ENCODE data around the gene SPTLC3.

- TF ChIP-seq, protein P1, sequence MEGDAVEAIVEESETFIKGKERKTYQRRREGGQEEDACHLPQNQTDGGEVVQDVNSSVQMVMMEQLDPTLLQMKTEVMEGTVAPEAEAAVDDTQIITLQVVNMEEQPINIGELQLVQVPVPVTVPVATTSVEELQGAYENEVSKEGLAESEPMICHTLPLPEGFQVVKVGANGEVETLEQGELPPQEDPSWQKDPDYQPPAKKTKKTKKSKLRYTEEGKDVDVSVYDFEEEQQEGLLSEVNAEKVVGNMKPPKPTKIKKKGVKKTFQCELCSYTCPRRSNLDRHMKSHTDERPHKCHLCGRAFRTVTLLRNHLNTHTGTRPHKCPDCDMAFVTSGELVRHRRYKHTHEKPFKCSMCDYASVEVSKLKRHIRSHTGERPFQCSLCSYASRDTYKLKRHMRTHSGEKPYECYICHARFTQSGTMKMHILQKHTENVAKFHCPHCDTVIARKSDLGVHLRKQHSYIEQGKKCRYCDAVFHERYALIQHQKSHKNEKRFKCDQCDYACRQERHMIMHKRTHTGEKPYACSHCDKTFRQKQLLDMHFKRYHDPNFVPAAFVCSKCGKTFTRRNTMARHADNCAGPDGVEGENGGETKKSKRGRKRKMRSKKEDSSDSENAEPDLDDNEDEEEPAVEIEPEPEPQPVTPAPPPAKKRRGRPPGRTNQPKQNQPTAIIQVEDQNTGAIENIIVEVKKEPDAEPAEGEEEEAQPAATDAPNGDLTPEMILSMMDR (IDR thresholded peaks at IDR 0.05), result no peak
- no peak for TF ChIP-seq POLR2AphosphoS5 (IDR thresholded peaks at IDR 0.05)
- no peak for TF ChIP-seq POLR2A (IDR thresholded peaks at IDR 0.05)
Measured at GRCh38 chr20:13094976-13095375, 86.2 kb downstream of the SPTLC3 start.

Measured in prostate gland (tissue), 2 donors.